NT2/D1 (cell line): Measurements from ENCODE around the gene ZSCAN18.

Experiments
- DNase-seq: peaks from one replicate; pipeline ENCODE4 v3.0.0-alpha.2; 2011; ENCODE audit warnings: low read depth, low spot score
- H3K27me3 ChIP-seq: 2 replicates; pipeline ENCODE4 v1.6.0; 2011; ENCODE audit warnings: mild to moderate bottlenecking; ENCODE audit not compliant: insufficient read length, insufficient read depth
- H3K36me3 ChIP-seq: 2 replicates; pipeline ENCODE4 v1.6.1; 2011; ENCODE audit warnings: mild to moderate bottlenecking, low read length, mixed read lengths; ENCODE audit not compliant: insufficient read depth, insufficient read length
- H3K4me1 ChIP-seq: 2 replicates; pipeline ENCODE4 v1.5.1; 2011; ENCODE audit not compliant: insufficient read depth, insufficient read length
- H3K4me3 ChIP-seq: 2 replicates; pipeline ENCODE4 v1.5.1; 2011; ENCODE audit warnings: low read depth; ENCODE audit not compliant: insufficient read length
- H3K9ac ChIP-seq: 2 replicates; pipeline ENCODE4 v1.6.0; 2011; ENCODE audit warnings: low read depth; ENCODE audit not compliant: insufficient read length
- H3K9me3 ChIP-seq: 2 replicates; pipeline ENCODE4 v1.5.1; 2011; ENCODE audit warnings: mild to moderate bottlenecking, low read length; ENCODE audit not compliant: insufficient read depth
- SUZ12 ChIP-seq: IDR thresholded peaks from 2 replicates; pipeline ENCODE4 v1.6.1; 2011; ENCODE audit not compliant: insufficient read length, insufficient read depth; ENCODE audit errors: extremely low read depth
- YY1 ChIP-seq: IDR thresholded peaks from 2 replicates; pipeline ENCODE4 v1.6.1; 2011; ENCODE audit not compliant: insufficient read length, insufficient read depth
- ZNF274 ChIP-seq: IDR thresholded peaks from 2 replicates; pipeline ENCODE4 v1.6.1; 2011; ENCODE audit warnings: mild to moderate bottlenecking, low read depth, low read length

ZSCAN18 gene

GRCh38 chr19:58040751-58041525, 57.1 kb downstream of the ZSCAN18 start:
- no peaks in the 10 kb centered on the region for H3K27me3 ChIP-seq
- H3K36me3 ChIP-seq = no peaks in the 10 kb centered on the region
- H3K9ac ChIP-seq = no peak overlapping the region
- no peak for TF ChIP-seq YY1
- no peak for TF ChIP-seq ZNF274
- no peak for TF ChIP-seq SUZ12
- peaks cover 8% of the 10 kb centered on the region for H3K4me1 ChIP-seq
- no peaks in the 10 kb centered on the region for H3K9me3 ChIP-seq
- no peak overlapping the region for H3K4me3 ChIP-seq
- no peak for DNase-seq

DNA sequence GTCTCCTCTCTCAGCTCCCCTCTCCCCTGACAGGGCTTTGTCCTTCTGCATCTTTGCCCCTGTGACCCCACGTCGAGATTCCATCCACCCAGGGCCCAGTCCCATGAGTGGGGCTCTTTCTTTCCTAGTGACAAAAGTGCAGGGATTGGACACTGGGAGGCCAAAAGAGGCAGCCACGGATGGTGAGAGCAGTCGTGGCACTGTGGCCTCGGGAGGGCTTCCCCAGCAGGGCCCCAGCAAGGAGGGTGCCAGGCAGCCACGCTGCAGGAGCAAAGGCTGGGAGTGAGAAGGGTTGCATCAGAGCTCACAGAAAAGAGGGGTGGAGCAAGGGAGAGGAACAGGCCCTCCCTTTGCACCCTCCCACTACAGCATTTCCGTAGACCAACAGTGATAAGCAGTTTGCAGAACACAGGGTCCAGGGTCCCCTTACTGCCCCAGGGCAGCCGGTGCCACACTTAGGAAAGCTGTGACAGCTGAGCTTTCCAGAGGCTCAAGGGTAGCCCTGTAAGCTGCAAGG, 59.3 kb downstream of the ZSCAN18 start:
- DNase-seq = no peak
- TF ChIP-seq ZNF274 (no peak), YY1 (no peak), SUZ12 (no peak)
- no peaks in the 10 kb centered on the region for H3K27me3 ChIP-seq
- H3K9me3 ChIP-seq = no peaks in the 10 kb centered on the region
- H3K4me1 ChIP-seq = peaks cover 14% of the 10 kb centered on the region
- peak overlapping the region; percentile 54 for H3K9ac ChIP-seq
- no peaks in the 10 kb centered on the region for H3K36me3 ChIP-seq
- H3K4me3 ChIP-seq = no peak overlapping the region

DNA sequence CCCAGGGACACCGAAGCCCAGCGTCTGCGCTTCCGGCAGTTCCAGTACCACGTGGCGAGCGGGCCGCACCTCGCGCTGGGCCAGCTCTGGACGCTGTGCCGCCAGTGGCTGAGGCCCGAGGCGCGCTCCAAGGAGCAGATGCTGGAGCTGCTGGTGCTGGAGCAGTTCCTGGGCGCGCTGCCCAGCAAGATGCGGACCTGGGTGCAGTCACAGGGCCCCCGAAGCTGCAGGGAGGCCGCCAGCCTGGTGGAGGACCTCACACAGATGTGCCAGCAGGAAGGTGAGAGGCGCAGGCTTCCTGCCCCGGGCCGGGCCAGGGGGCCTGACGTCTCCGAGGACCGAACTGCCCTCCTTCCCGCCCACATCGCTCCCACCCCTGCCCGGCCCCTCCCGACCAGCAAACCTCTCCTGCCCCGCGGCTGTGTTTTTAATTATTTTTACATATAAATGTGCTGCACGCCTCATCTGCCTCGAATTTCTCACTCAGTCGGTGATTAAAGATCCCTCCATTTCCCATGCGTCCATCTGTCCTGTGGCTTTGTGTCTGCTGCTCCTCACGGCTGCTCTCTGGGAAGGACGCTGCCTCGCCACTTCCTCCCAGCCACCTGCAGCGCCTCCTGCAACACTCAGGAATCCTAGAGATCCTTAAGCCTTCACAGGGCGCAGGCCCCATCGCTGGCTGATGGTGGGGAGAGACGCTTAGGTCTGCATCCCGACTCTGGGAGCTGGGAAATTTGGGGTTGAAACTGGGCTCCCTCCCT, 59.9 kb downstream of the ZSCAN18 start:
- TF ChIP-seq YY1 (no peak), ZNF274 (no peak), SUZ12 (no peak)
- no peak for DNase-seq
- no peaks in the 10 kb centered on the region for H3K9me3 ChIP-seq

GRCh38 chr19:58035863-58036262, 62.2 kb downstream of the ZSCAN18 start:
- H3K36me3 ChIP-seq = no peaks in the 10 kb centered on the region
- TF ChIP-seq YY1 (no peak), ZNF274 (no peak), SUZ12 (no peak)
- no peak overlapping the region for H3K4me3 ChIP-seq
- H3K4me1 ChIP-seq = peaks cover 14% of the 10 kb centered on the region
- H3K9ac ChIP-seq = no peak overlapping the region
- H3K9me3 ChIP-seq = no peaks in the 10 kb centered on the region
- H3K27me3 ChIP-seq = no peaks in the 10 kb centered on the region
- no peak for DNase-seq

More for the DNA sequence above, 59.9 kb downstream of the ZSCAN18 start:
- no peaks in the 10 kb centered on the region for H3K36me3 ChIP-seq
- no peak overlapping the region for H3K4me3 ChIP-seq
- no peaks in the 10 kb centered on the region for H3K27me3 ChIP-seq
- H3K9ac ChIP-seq = peak overlapping the region; percentile 54
- peaks cover 14% of the 10 kb centered on the region for H3K4me1 ChIP-seq

DNA sequence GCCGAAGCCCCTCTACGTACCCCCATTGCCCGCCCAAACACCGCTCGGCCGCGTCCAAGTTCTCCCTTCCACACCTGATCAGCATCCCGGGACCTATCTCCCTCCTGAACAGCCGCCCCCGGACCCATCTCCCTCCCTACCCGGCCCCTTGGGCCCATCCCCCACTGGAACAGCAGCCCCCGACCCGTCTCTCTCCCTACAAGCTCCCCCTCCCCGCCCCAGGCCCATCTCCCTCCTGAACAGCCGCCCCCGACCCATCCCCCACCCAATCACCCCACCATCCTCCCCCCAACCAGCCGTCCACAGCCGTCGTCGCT, 63.6 kb downstream of the ZSCAN18 start:
- H3K4me1 ChIP-seq = peaks cover 14% of the 10 kb centered on the region
- H3K9ac ChIP-seq = peak overlapping the region; percentile 85
- H3K36me3 ChIP-seq = no peaks in the 10 kb centered on the region
- peak overlapping the region; percentile 71 for H3K4me3 ChIP-seq
- H3K27me3 ChIP-seq = no peaks in the 10 kb centered on the region
- TF ChIP-seq SUZ12 (no peak), YY1 (no peak), ZNF274 (no peak)
- no peaks in the 10 kb centered on the region for H3K9me3 ChIP-seq
- DNase-seq = no peak
